GM12873 (cell line): ENCODE results near the gene HLA-DOB.
A peak's percentile ranks its signal among the peaks of the same experiment; 100 is the strongest.

Source experiments
- TF ChIP-seq, protein P1 (sequence below): IDR thresholded peaks from 2 replicates; pipeline ENCODE4 v1.5.1; 2012; ENCODE audit warnings: low read depth, mild to moderate bottlenecking, moderate library complexity, low read length, control low read depth; ENCODE audit not compliant: insufficient read depth; ENCODE audit errors: missing control alignments

The HLA-DOB gene

DNA sequence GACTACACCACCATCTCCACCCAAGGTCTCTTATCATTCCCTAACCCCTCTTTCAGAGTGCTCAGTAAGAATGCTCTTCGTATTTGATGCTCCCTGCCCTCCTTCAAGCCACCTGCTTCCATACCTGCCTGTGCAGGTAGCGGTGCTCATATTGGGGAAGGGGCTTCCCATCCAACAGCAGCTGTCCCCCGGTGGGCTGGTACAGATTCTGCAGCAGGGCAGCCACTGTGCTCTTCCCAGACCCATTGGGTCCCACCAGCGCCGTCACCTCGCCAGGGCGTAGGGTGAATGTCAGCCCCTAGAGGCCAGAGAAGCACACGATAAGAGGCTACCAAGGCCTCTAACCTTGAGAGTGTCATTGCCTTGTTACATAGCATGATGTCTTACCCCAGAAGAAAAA is 31.0 kb upstream of the HLA-DOB start:
- TF ChIP-seq, protein P1, sequence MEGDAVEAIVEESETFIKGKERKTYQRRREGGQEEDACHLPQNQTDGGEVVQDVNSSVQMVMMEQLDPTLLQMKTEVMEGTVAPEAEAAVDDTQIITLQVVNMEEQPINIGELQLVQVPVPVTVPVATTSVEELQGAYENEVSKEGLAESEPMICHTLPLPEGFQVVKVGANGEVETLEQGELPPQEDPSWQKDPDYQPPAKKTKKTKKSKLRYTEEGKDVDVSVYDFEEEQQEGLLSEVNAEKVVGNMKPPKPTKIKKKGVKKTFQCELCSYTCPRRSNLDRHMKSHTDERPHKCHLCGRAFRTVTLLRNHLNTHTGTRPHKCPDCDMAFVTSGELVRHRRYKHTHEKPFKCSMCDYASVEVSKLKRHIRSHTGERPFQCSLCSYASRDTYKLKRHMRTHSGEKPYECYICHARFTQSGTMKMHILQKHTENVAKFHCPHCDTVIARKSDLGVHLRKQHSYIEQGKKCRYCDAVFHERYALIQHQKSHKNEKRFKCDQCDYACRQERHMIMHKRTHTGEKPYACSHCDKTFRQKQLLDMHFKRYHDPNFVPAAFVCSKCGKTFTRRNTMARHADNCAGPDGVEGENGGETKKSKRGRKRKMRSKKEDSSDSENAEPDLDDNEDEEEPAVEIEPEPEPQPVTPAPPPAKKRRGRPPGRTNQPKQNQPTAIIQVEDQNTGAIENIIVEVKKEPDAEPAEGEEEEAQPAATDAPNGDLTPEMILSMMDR, result peak; percentile 16

DNA sequence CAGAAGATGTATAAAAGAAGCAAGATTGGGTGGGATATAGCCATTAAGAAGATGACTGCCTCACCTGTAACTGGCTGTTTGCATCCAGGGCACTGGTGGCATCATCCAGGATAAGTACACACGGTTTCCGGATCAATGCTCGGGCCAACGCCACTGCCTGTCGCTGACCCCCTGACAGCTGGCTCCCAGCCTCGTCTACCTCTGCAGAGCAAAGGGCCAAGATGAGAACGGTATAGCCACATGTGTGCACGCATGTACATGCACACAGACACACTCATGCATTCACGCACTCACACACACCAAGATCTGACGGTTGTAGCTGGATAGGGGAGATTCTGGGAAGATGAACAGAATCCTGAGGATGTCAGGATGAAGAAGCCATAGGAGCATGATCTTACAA is 30.2 kb upstream of the HLA-DOB start:
- TF ChIP-seq, protein P1, result no peak

DNA sequence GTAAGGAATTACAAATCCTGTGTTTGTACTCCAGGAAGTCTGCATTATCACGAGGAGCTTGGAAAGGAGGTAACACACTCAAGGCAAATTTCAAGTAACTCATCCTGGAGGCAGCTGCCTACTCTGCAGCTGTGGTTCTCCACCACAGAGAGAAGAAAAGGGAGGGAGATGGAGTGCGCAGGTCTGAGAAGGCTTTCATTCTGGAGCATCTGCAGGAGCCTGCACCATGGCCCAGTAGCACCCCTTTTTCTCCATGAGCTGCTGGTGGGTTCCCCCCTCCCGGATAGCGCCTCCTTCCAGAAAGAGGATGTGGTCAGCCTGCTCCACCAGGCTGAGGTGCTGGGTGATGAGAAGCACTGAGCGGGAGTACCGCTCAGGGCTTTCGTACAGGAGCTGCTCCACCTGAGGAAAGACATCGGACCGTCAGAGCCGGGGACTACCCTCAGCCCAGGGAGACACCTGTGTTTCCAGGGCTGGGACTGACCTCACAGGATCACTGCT is 28.6 kb upstream of the HLA-DOB start:
- TF ChIP-seq, protein P1, result no peak

DNA sequence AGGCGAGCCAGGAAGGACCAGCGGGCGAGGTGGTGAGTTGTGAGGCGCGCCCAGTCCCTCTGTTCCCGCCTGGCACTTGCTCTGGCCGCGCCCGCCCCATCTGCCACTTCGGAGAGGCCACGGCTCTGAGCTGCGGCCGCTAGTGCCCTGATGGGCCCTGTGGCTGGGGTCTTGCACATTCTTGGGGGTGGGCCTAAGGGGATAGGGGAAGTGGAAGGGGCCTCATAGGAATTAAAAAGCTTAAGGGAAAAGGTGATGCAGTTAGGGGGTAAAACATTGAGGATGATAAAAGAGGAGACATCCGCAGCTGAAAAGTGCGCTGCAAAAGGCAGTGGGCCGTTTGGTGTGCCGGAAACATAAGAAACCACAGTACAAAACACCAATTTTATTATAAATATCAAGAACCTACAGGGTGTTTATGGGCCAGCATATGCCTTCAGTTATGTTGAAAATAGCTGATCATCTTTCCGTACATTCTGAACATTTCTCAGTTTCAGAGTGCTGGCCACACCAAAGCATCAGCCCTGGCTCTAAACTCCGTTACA is 28.1 kb upstream of the HLA-DOB start:
- TF ChIP-seq, protein P1, result no peak

DNA sequence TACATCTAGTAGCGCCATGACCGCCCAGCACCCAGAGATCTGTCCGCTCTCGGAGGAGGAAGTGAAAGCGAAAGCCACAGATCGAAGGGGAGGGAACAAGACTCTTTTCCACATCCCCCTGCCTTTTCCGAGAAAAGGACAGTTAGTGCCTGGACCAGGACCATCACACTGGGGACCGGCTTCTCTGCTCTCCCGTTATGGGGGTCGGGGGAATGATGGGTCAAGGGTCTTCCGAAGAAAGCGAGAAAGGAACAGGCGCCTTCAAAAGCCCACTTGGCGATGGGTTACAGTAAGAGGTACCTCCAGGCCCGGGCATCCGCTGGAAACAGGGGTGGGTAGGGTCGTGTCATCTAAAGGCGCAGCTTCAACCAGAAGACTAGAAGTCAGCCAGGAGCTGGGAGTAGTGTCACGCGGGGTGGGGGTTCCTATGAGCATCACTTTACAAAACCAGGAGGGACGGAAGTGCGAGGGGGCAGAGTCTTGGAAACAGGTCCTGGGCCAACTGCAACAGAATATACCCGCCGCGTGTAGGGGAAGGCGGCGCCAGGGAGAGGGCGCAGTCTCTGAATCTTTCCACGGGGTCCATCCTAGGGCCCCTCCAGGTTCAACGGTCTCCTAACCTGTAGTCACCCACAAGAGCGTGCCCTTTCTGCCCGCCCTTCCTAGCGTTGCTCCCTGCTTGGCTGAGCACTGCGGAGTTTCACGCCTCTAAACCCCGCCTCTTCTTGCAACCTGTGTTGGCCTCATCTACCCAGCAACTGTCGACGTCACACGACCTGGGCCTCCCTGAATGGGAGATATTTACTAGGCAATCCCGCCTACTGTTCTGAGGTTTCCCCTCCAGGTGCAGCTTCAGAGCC is 27.4 kb upstream of the HLA-DOB start, which contains the start of gene PSMB8:
Gene PSMB8, minus strand, starts transcription at position 69 of the 860 bp plus-strand sequence. Its CDS starts 51 bp downstream, at position 18.
- TF ChIP-seq, protein P1, result no peak

DNA sequence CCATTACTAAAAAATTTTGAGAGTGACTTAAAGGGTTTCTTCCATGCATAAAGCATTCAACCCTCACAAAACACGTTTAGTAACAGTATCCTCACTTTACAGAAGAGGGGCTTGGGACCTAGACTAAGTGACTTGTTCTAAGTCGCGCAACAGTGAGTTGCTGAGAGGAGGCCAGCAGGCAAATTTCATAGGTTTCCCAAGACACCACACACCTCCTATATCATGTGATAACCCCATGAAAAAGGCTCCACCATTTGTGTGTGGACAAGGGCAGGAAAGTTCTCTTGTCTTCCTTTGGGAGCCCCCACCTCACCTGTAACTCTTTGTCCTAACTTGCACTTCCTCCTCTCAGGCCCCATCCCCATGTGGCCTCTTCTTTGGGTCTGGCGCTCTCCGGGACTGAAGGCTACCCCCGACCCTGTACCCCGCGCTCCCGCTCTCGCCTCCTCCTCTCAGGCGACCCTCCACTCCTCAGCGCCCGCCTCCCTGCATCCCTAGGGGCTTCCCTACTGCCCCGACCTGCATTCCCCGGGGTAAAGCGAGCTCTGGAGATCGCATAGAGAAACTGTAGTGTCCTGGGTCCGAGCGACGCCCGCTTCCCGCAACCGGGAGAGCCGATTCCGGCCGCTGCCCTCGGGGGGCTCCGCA is 26.7 kb upstream of the HLA-DOB start:
- TF ChIP-seq, protein P1, result no peak

DNA sequence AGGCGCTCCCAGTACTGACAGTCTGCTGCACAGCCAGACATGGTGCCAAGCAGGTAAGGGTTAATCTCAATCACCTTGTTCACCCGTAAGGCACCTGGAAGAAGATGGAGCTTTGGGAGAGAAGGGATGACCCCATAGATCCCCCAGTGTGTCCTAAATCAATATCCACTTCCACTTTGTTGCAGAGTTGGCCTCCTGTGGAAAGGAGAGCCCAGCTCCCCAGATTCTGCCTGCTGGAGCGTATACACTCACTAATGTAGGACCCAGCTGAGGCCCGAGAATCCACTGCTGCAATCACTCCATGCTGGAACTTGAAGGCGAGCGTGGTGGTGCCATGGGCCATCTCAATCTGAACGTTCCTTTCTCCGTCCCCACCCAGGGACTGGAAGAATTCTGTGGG is 25.9 kb upstream of the HLA-DOB start:
- TF ChIP-seq, protein P1, result no peak
